Hepatocyte (in vitro differentiated cells): Measurements from ENCODE around the gene MTA3. TPM values are rescaled to one million over a fixed set of nuclear protein-coding genes. Genes with fewer than 3 reads are reported as not detected.

Source experiments
- DNase-seq: peaks from one replicate; pipeline ENCODE4 v3.0.0-alpha.2; 2016; ENCODE audit warnings: low spot score
- H2AFZ ChIP-seq: fragments of 200-600 bp; sonication (generic); 2 replicates; pipeline ENCODE4 v1.6.0; 2016; ENCODE audit warnings: antibody characterized with exemption, mild to moderate bottlenecking
- H3K27ac ChIP-seq: fragments of 200-600 bp; sonication (generic); 2 replicates; pipeline ENCODE4 v1.5.1; 2016; ENCODE audit warnings: mild to moderate bottlenecking
- H3K27me3 ChIP-seq: fragments of 200-600 bp; sonication (generic); 2 replicates; pipeline ENCODE4 v1.6.1; 2016
- H3K36me3 ChIP-seq: fragments of 200-600 bp; sonication (generic); replicated peaks from 2 replicates; pipeline ENCODE4 v1.5.1; 2016; ENCODE audit warnings: low read depth; ENCODE audit not compliant: insufficient read depth
- H3K4me1 ChIP-seq: fragments of 200-600 bp; sonication (generic); 2 replicates; pipeline ENCODE4 v1.5.1; 2016; ENCODE audit warnings: mild to moderate bottlenecking, moderate library complexity; ENCODE audit not compliant: insufficient read depth
- H3K4me2 ChIP-seq: fragments of 200-600 bp; sonication (generic); 2 replicates; pipeline ENCODE4 v1.6.0; 2016
- H3K4me3 ChIP-seq: fragments of 200-600 bp; sonication (generic); 2 replicates; pipeline ENCODE4 v1.5.1; 2016; ENCODE audit warnings: mild to moderate bottlenecking
- H3K79me2 ChIP-seq: fragments of 200-600 bp; sonication (generic); 2 replicates; pipeline ENCODE4 v1.6.0; 2017; ENCODE audit warnings: mild to moderate bottlenecking
- H3K9me2 ChIP-seq: fragments of 200-600 bp; sonication (generic); replicated peaks from 2 replicates; pipeline ENCODE4 v1.6.0; 2017; ENCODE audit warnings: mild to moderate bottlenecking; ENCODE audit not compliant: insufficient read depth
- H3K9me3 ChIP-seq: fragments of 200-600 bp; sonication (generic); 2 replicates; pipeline ENCODE4 v1.5.1; 2016; ENCODE audit warnings: low read depth, mild to moderate bottlenecking
- H4K20me1 ChIP-seq: fragments of 200-600 bp; sonication (generic); 2 replicates; pipeline ENCODE4 v1.6.0; 2016; ENCODE audit warnings: mild to moderate bottlenecking; ENCODE audit not compliant: insufficient read depth, poor library complexity, severe bottlenecking
- EZH2 ChIP-seq: fragments of 200-600 bp; sonication (generic); IDR thresholded peaks from 2 replicates; pipeline ENCODE4 v1.6.1; 2016; ENCODE audit warnings: antibody characterized with exemption, mild to moderate bottlenecking, borderline replicate concordance
- EZH2phosphoT487 ChIP-seq: fragments of 200-600 bp; sonication (generic); IDR thresholded peaks from one replicate; pipeline ENCODE4 v1.6.1; 2018; ENCODE audit warnings: antibody characterized with exemption, mild to moderate bottlenecking, low read depth, moderate library complexity; ENCODE audit not compliant: unreplicated experiment, severe bottlenecking
- WGBS: methylation state at CpG from one replicate; pipeline ENCODE4 v1.1.6; 2016; ENCODE audit warnings: low lambda C conversion rate; ENCODE audit errors: missing lambda C conversion rate; 5-methylcytosine and 5-hydroxymethylcytosine counted together
- polyA plus RNA-seq: library from polyadenylated mRNA; unstranded; fragments of >200 nt; fragmentation: Nextera tagmentation; extraction: Ambion mirVana; gene quantifications from 2 replicates; pipeline ENCODE4 v1.2.1, GENCODE V29; 2016
- total RNA-seq: library from RNA; depleted of rRNA; stranded (reverse); fragments of >200 nt; gene quantifications from 2 replicates; pipeline ENCODE4 v1.2.3, GENCODE V29; 2014
- TF ChIP-seq, protein P1 (sequence below): fragments of 200-600 bp; sonication (generic); IDR thresholded peaks from 2 replicates; pipeline ENCODE4 v1.5.1; 2016; ENCODE audit warnings: antibody characterized with exemption, mild to moderate bottlenecking; ENCODE audit not compliant: poor library complexity

MTA3 gene
- total and polyA plus RNA-seq, 2 experiments from 2014 or later: 34.6 to 44.3 TPM

DNA sequence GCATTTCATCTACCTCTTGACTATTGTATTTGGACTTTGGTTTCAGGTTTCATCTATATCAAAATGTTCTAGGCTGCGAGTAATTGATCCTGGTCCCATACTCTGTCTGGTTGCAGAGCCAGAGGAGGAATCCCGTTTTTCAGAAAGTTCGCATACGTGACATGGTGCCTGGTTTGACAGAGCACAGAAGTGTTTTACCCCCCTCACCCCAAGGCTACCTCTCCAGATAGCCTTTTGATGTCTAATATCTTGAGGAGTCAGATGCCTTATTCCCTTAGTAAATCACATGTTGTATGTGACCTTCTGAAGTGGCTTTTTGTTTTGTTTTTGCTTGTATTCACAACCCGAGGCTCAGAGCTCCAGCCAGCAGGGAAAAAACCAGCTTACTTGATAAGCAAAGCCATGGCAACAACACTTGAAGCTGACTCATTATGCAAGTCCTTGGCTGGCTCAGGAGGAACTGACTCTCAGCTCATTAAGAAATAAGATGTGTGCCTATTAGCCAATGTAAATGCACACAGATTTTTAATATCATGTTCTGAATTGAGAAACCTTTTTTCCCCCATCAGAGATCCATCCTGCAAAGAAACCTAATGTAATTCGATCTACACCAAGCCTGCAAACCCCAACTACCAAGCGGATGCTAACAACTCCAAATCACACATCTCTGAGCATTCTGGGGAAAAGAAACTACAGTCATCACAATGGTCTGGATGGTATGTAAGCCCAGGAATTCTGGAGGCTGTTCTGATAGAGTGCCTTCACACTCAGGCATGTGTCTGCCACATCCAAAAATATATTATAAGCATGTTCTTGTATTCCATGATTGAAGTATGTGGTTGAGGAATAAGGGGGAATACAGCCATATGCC, 154.1 kb downstream of the MTA3 start:
- Histone ChIP-seq H3K36me3 (no peaks in the 10 kb centered on the region), H3K4me2 (peak overlapping the region; percentile 61), H4K20me1 (no peaks in the 10 kb centered on the region), H3K79me2 (no peaks in the 10 kb centered on the region), H3K9me2 (no peaks in the 10 kb centered on the region), H3K4me1 (peaks cover 16% of the 10 kb centered on the region), H3K27me3 (no peaks in the 10 kb centered on the region), H3K9me3 (no peaks in the 10 kb centered on the region), H3K4me3 (no peak overlapping the region), H2AFZ (no peak overlapping the region), H3K27ac (peak overlapping the region; percentile 77)
- TF ChIP-seq, protein P1, sequence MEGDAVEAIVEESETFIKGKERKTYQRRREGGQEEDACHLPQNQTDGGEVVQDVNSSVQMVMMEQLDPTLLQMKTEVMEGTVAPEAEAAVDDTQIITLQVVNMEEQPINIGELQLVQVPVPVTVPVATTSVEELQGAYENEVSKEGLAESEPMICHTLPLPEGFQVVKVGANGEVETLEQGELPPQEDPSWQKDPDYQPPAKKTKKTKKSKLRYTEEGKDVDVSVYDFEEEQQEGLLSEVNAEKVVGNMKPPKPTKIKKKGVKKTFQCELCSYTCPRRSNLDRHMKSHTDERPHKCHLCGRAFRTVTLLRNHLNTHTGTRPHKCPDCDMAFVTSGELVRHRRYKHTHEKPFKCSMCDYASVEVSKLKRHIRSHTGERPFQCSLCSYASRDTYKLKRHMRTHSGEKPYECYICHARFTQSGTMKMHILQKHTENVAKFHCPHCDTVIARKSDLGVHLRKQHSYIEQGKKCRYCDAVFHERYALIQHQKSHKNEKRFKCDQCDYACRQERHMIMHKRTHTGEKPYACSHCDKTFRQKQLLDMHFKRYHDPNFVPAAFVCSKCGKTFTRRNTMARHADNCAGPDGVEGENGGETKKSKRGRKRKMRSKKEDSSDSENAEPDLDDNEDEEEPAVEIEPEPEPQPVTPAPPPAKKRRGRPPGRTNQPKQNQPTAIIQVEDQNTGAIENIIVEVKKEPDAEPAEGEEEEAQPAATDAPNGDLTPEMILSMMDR: no peak
- TF ChIP-seq EZH2phosphoT487 (no peak), EZH2 (no peak)
- WGBS: 56% methylated on average over 7 of the region's 7 CpGs
- DNase-seq: peak; percentile 72

DNA sequence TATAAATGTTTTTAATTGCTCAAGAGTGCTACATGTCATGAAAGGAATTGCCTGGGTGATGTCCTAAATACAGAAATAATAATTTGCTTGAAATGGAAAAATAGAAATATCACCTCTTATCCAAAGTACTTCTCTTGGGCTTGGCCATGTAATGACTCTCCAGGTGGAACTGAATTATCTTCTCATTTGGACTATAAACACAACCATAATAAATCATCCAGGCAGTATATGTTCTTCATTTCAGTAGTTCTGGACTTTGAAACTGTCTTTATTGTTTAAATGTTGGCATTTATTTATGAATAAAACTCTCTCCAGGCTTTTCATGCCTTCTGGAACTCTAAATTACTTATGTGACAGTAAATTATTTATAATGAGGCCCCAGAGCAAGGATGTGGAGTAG, 155.0 kb downstream of the MTA3 start:
- TF ChIP-seq EZH2: no peak
- no peak for TF ChIP-seq EZH2phosphoT487
- TF ChIP-seq, protein P1: no peak
- H3K4me3 ChIP-seq: no peak overlapping the region

GRCh38 chr2:42724886-42725285, 156.5 kb downstream of the MTA3 start:
- Histone ChIP-seq H3K4me2 (no peak overlapping the region), H3K79me2 (no peaks in the 10 kb centered on the region), H3K9me3 (peaks cover 8% of the 10 kb centered on the region), H2AFZ (no peak overlapping the region), H3K27ac (no peak overlapping the region), H4K20me1 (no peaks in the 10 kb centered on the region), H3K9me2 (no peaks in the 10 kb centered on the region), H3K27me3 (no peaks in the 10 kb centered on the region), H3K4me1 (peaks cover 16% of the 10 kb centered on the region), H3K4me3 (no peak overlapping the region), H3K36me3 (no peaks in the 10 kb centered on the region)
- TF ChIP-seq, protein P1: no peak
- no peak for TF ChIP-seq EZH2
- TF ChIP-seq EZH2phosphoT487: no peak
- DNase-seq: no peak
- WGBS: 85% methylated on average over 2 of the region's 2 CpGs

More for the DNA sequence above, 155.0 kb downstream of the MTA3 start:
- DNase-seq: no peak
- no peak overlapping the region for H2AFZ ChIP-seq
- no peaks in the 10 kb centered on the region for H3K9me2 ChIP-seq
- no peak overlapping the region for H3K27ac ChIP-seq
- no peaks in the 10 kb centered on the region for H3K79me2 ChIP-seq
- no peaks in the 10 kb centered on the region for H3K36me3 ChIP-seq
- H3K4me2 ChIP-seq: no peak overlapping the region
- H4K20me1 ChIP-seq: no peaks in the 10 kb centered on the region
- H3K9me3 ChIP-seq: no peaks in the 10 kb centered on the region
- H3K27me3 ChIP-seq: no peaks in the 10 kb centered on the region
- H3K4me1 ChIP-seq: peaks cover 16% of the 10 kb centered on the region

- TF ChIP-seq EZH2 (no peak), EZH2phosphoT487 (no peak)
- TF ChIP-seq, protein P1: no peak
- no peak for DNase-seq
- 94% methylated on average over 4 of the region's 4 CpGs for WGBS
Measured at GRCh38 chr2:42725657-42726056, 157.2 kb downstream of the MTA3 start.

More at GRCh38 chr2:42725657-42726056, 157.2 kb downstream of the MTA3 start:
- peaks cover 12% of the 10 kb centered on the region for H3K9me3 ChIP-seq
- H3K4me1 ChIP-seq: peaks cover 16% of the 10 kb centered on the region
- H3K79me2 ChIP-seq: no peaks in the 10 kb centered on the region
- H3K4me2 ChIP-seq: no peak overlapping the region
- no peaks in the 10 kb centered on the region for H4K20me1 ChIP-seq
- H2AFZ ChIP-seq: no peak overlapping the region
- no peaks in the 10 kb centered on the region for H3K9me2 ChIP-seq
- H3K36me3 ChIP-seq: no peaks in the 10 kb centered on the region
- no peaks in the 10 kb centered on the region for H3K27me3 ChIP-seq
- H3K27ac ChIP-seq: no peak overlapping the region
- no peak overlapping the region for H3K4me3 ChIP-seq
